SHP77 (cell line): ENCODE data around the gene R3HDM2.

ENCODE experiments used
- DNase-seq, 2 experiments: peaks; one replicate each; lab custom pipeline; 2025; lab: John Stamatoyannopoulos, UW

Gene R3HDM2

GRCh38 chr12:57467212-57467874, 36.5 kb upstream of the R3HDM2 start:
- DNase-seq: no peak

GRCh38 chr12:57465747-57466505, 35.1 kb upstream of the R3HDM2 start:
- no peak for DNase-seq

GRCh38 chr12:57465030-57465746, 34.3 kb upstream of the R3HDM2 start:
- DNase-seq: no peak

GRCh38 chr12:57464569-57464968, 33.7 kb upstream of the R3HDM2 start:
- no peak for DNase-seq

- DNase-seq: no peak
These were observed 32.0 kb upstream of the R3HDM2 start for GRCh38 chr12:57462912-57463253.

GRCh38 chr12:57462251-57462911, 31.5 kb upstream of the R3HDM2 start:
- DNase-seq: peak; percentile 87 to 89

GRCh38 chr12:57461917-57462250, 31.0 kb upstream of the R3HDM2 start:
- no peak for DNase-seq

GRCh38 chr12:57461276-57461916, 30.6 kb upstream of the R3HDM2 start:
- DNase-seq: no peak

- DNase-seq: no peak
These were observed 30.0 kb upstream of the R3HDM2 start for GRCh38 chr12:57460841-57461275.

- DNase-seq: no peak
These were observed 29.6 kb upstream of the R3HDM2 start for GRCh38 chr12:57460468-57460784.

- no peak for DNase-seq
These were observed 29.1 kb upstream of the R3HDM2 start, which contains the start of gene GLI1 for GRCh38 chr12:57459750-57460467. GLI1 (plus strand) TSS chr12:57459785; CDS start chr12:57463692, 3,907 bp downstream.

- DNase-seq: peak; percentile 90 to 91
These were observed 28.4 kb upstream of the R3HDM2 start for GRCh38 chr12:57459055-57459749.

GRCh38 chr12:57458665-57459054, 27.8 kb upstream of the R3HDM2 start:
- no peak for DNase-seq

GRCh38 chr12:57456737-57457490, 26.1 kb upstream of the R3HDM2 start:
- no peak for DNase-seq

GRCh38 chr12:57456145-57456700, 25.4 kb upstream of the R3HDM2 start:
- peak; percentile 55 to 57 for DNase-seq

GRCh38 chr12:57455374-57456144, 24.7 kb upstream of the R3HDM2 start:
- no peak for DNase-seq

GRCh38 chr12:57454566-57455373, 23.9 kb upstream of the R3HDM2 start, which contains the start of gene INHBE:
INHBE (plus strand) TSS chr12:57455307; CDS start chr12:57455537, 230 bp downstream.
- peak; percentile 82 to 85 for DNase-seq

- no peak for DNase-seq
These were observed 23.3 kb upstream of the R3HDM2 start for GRCh38 chr12:57454213-57454565.
